HG02610 (cell line): ENCODE data around the gene STAU1.
"Not testable (repeated sequence)": the region's sequence is repeated elsewhere in the genome, so short reads cannot be mapped to it uniquely, and the experiment has no call there.

Experiments
- ATAC-seq: cut with Tn5 transposase; IDR thresholded peaks from one replicate; pipeline ENCODE4 v1.9.1; 2021; ENCODE audit warnings: mild to moderate bottlenecking, moderate library complexity; ENCODE audit not compliant: unreplicated experiment

Gene STAU1

DNA sequence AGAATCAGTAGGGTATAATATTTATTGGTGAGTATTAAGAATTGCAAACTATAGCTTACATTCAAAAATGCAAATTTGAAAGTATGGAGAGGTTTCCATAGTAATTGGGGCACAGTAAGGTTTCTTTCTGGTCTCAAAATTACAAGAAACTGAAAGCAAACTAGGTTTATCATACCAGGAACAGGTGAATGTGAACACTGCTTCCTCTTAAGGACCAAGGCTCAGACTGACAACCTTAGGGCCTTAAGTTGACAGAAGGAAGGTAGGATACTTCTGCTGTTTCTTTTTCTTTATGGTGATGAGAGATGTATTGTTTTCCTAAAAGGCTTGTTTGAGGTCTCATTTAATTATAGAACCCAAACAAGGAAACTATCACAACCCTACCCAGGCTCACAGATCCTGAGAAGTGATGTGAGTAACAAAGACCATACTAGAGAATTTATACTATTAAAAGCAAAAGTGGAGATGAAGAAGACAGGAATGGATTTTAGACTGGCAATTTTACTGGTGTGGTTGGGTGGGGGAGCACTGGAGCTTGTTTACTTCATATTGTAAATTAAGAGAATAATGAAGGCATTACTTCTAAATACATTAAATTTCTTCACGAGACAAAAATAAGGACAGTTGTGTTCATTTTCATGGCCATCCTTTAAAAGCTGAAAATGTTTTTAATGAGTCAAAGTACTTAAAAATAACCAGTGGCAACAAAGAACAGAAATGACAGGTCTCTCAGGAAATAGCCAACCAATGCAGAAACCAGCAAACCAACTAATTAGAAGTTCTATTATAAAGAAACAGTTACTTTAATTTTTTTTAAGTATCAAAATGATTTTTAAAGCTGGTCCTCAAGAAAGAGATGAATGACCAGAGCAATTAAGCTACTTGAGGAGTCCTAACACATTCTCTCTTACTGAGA is 21.3 kb downstream of the STAU1 start:
- ATAC-seq: peak; percentile 63

DNA sequence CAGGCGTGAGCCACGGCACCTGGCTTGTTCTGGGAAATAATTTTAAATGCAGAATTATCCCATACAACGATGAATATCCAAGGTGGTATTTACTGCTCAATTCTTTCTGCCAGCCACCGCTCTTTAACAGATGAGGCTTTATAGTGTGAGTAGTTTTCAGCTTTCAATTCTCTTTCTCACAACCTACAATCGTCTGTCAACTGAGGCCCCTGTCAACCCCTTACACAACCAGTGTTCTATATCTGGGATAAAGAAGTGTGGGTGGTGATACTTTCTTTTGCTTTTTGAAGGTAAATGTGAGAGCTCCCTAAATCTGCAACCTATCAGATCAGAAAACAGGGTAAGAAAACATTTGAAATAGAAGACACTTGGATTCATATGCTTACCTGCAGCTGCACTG is 22.5 kb downstream of the STAU1 start:
- ATAC-seq: no peak

DNA sequence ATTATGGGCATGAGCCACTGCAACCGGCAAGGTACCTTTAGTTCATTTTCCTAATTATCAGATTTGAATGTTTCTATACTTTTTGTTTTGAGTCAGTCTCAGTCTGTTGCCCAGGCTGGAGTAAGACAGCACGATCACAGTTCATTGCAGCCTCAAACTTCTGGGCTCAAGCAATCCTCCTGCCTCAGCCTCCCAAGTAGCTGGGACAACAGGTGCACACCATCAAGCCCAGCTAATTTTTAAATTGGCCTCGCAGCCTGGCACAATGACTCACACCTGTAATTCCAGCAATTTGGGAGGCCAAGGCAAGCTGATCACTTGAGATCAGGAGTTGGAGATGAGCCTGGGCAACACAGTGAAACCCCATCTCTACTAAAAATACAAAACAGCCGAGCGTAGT is 24.4 kb downstream of the STAU1 start:
- no peak for ATAC-seq

DNA sequence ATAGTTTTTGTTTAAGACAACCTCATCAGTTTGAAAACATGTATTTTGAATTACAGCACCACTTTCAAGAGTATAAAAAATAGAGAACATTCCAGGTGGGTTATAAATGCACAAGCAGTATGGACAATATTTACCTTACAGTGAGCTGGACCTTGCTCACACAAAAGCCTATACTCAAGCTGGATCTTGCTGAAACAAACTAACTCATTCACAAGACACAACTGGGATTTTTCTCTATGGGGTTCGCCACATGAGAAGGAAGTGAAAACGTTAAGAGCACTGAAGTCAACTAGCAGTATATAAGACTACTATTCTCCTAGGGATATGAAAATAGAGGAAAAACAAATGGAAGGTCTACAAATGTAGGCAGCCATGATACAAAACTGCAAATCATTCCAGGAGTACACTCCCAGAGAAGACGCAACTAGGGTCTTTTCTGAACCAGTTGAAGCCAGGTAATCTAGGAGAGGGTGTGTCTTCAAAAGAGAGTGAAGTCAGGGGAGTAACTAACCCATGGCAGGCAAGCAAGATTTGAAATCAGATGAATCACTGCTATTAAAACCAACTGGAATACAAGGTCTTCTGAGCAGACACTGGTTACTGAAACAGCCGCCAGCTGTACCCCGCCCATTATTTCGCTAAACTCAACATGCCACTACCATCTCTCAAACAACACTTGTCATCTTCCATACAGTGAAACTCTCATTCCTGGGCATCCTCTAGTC is 26.5 kb downstream of the STAU1 start:
- no peak for ATAC-seq

DNA sequence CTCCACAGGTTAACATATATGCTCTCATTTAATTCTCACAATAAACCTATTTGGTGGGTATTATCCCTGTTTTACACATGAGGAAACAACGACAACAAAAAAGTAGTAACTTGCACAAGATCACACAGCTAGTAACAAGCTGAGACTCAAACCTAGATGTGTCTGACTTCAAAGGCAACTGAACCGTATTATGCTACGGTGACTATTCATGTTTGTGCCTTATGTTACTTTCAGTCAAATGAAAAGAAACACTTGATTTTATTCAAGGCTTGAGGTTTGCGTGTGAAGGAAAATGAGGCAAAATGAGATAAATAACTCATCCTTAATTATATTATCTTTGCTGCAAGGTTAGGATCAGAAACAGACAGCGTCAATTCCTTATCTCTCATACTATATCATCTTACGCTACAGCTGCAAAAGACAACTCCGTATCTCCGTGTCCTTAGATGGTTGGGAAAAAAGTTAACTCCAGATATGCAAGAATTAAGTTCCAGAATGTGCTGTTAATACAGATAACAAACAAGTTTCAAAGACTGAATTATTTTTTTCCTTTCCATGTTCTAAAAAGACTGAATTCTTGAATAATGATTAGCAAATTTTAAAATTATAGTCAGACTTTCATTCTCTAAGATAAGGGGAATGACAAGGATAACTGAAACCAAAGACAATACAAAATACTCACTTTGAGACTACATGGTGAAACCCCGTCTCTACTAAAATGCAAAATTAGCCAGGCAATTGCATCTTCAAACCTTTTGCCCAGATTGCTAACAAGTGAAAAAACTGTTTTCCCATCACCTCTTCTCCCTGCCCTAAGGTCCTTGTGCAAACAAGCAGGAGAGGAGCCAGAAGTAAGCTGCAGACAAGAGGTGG is 27.8 kb downstream of the STAU1 start:
- ATAC-seq: no peak

DNA sequence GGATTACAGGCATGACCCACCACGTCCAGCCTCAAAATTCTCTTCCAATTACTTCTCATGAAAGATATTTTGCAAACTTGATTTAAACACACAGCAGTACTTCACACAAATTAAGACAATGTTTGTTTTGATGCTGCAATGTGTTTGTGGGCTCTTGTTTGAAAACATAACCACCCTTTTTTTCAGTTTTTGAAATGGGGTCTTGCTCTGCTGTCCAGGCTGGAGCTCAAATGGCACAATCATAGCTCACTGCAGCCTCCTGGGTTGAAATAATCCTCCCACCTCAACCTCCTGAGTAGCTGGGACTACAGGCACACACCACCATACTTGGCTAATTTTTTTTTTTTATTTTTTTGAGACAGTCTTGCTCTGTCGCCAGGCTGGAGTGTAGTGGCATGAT is 31.0 kb downstream of the STAU1 start:
- ATAC-seq: no peak

DNA sequence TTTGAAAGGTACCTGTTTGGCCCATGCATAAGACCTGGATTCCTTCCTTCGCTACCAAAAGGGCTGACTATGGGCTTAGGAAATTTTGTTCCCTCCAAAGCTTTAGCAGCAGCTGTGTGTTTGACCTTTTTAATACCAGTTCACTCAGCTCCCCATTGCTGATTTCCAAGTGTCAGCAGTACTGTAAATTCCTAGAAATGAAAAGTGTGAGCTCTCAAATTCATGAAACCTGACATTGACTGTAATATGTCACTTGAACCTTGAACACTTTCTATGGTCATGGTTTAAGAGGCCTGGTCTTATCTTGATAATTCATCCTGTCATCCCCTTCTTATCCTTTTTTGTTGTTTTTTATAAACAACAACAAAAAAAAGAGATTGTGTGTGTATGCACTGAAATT is 31.7 kb downstream of the STAU1 start:
- no peak for ATAC-seq

DNA sequence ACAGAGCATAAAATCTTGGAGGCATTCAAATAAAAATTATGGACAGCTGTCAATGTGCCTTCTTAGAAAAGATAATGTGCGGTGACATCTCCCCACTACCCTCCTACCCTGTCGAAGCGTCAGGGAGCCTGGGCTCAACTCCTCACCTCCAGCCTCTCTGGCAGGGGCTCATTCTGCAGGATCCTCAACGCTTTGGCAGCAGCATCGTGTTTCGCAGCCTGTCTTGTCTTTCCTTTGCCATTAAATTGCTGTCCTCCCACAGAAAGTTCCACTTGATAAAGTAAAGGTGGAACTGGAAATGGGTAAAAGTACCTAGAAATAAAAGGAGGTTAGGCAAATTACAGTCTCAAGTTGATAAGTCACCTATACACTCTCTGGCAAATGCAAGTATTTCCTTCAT is 36.7 kb downstream of the STAU1 start:
- no peak for ATAC-seq

DNA sequence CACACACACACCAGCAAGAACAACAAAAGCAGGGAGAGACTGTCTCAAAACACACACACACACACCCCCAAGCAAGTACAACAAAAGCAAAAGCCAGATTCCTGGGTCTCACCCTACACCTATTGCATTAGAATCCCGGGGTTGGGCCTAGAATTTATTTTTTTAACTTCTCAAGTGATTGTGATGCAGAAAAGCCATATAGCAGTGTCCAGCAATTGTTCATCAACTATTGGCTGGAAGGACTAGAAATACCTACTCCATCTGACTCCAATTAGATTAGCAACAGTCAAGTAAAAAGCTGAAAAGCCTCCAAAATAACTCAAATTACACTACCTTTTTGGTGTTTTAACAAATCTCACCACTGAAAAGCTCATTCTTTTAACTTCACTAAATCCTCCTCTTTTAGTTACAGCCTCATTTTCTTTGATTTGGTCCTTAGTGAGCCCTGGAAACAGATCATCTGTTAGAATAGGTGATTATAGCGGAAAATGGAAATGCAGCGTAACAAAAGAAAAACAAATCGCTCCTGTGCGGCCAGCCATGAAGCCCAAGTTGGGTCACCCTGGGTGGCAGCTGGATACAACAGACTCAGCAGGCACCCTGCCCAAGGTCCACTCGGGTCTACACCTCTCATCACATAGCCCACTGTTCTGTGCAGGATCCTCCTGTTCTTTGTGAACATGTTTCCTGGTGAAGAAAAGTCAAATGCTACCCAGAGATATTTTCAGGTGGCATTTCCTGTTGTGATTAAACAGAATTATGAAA is 38.7 kb downstream of the STAU1 start:
- no peak for ATAC-seq

DNA sequence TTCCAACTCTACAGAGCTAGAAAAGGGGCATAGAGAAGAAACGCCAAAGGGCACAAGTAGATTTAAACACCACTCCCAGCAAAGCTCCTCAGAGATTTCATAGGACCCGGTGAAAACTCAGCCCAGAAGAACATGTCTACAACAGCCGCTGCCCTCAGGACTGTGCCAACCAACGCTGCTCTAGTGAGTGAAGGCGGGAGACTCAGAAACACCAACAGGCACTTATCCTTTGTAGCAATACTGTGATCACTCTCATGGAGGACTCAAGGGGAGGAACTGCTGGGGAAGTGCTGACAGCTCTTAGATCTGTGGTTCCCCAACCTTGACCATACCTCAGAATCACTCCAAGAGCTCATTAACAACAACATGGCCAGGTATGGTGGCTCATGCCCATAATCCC is 39.5 kb downstream of the STAU1 start:
- no peak for ATAC-seq

DNA sequence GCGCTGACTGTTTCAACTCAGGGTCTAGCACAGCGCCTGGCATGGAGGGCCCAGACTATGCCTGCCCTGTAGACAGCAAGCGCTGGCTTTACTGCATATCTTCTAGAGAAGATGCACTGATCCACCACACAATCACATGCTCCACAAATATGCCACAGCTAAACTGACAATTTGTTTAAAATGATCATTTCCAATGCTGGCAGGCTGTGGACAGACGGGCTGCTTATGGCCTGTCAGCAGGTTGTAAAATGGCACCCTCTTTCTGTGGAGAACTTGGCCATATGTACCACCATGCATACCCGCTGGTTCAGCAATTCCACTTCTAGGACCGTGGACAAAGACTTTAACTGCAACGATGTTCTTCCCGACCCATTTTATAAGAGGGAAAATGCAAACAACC is 40.8 kb downstream of the STAU1 start:
- no peak for ATAC-seq

DNA sequence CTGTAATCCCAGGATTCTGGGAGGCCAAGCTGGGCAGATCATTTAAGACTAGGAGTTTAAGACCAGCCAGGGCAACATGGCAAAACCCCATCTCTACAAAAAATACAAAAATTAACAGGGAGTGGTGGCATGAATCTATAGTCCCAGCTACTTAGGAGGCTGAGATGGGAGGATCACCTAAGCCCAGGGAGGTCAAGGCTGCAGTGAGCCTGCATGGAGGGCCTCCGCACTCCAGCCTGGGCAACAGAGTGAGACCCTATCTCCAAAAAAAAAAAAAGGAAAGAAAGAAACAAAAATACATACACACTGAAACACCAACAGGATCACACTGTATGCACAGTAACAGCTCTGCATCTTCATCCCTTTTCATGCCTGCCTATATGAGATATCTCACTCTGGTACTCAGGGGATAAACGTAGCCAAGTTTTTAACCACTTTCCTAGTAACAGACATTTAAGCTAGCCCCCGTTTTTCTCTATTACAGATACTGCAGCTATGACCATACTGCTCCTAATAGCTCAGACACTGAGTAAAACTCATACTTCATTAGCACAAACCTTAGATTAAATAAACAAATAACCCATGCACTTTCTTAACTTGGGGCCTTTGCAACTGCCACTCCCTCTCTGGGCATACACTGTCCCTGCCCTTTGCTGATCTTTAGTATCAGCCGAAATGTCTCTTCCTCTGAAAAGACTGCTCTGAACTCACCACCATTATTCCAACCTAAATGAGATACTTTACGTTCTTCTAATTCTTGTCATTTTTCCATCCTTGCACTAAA is 41.5 kb downstream of the STAU1 start:
- ATAC-seq: no peak

DNA sequence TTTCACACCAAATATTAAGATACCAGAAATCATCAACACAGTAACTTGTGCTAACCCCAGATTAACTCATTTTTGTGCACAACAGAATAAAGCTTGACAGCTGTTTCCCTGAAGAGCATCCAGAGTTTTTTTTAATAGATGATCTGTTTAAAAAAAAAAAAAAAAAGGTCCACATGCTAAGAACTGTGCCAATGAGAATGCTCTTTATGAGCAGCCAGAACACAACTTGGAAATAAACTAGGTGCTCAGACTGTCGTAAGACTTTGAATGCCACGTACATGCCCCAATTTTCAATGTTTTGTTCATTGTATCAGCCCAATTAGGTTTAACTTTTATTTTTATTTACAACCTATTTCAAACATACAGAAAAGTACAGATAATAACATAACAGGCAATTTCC is 47.3 kb downstream of the STAU1 start:
- no peak for ATAC-seq

DNA sequence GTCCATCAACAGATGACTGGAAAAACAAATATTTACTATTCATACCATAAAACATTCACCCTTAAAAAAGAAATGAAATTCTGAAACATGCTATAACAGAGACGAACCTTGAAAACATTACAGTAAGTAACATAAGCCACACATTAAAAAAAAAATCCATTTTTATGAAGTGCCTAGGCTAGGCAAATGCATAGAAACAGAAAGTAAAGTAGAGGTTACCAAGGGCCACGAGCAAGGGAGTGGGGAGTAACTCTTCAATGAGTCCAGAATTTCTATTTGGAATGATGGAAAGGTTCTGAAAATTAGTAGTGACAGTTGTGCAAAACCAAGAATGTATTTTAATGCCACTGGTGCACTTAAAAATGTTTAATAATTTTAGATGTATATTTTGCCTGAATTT is 47.7 kb downstream of the STAU1 start:
- ATAC-seq: no peak

DNA sequence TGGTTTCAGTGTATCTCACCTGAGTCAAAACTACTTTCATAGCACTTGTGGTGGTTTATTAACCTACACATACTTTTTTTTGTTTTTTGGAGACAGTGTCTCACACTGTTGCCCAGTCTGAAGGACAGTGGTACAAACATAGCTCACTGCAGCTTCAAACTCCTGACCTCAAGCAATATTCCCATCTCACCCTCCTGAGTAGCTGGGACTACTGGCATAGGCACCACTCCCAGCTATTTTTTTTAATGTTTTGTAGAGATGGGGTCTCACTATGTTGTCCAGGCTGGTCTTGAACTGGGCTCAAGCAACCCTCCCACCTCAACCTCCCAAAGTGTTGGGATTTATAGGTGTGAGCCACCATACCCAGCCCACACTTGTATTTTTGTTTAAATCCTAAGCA is 49.7 kb downstream of the STAU1 start:
- no peak for ATAC-seq

DNA sequence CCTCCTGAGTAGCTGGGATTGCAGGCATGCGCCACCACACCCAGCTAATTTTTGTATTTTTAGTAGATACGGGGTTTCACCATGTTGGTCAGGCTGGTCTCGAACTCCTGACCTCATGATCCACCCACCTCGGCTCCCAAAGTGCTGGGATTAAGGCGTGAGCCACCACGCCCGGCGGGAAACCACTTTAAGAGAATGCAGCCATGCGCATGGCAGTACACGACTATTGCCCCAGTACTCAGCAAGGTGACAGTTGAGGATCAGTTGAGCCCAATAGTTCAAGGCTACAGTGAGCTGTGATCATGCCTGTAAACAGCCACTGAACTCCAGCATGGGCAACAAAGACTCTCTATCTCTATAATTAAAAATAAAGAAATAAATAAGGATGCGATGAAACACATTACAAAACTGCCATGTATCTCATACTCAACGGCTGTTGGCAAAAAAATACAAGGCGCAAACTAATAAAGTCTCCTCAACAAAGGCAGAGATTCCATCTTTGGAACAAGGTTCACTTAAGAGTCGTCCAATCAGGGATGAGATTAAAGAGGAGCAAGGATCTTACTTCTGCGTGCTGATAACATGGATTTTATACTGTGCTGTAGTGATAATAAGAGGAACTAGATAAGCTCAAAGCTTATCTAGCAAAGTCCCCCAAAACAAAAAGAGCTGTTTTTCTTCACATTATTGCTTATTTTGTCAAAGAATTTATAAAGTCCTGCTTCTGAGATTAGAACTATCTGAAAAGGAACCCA is 51.1 kb downstream of the STAU1 start:
- no peak for ATAC-seq

DNA sequence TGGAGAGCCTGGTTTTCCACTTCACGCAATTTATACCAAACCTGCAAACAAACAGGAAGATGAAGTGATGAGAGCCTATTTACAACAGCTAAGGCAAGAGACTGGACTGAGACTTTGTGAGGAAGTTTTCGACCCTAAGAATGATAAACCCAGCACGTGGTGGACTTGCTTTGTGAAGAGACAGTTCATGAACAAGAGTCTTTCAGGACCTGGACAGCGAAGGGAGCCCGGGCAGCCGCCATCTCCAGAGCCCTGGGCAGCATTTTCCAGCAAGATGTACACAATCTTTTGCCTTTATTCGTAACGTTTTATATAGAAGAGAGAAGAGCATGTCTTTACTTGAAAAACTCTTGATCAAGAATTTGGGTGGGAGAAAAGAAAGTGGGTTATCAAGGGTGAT is 53.3 kb downstream of the STAU1 start:
- not testable (repeated sequence) for ATAC-seq

DNA sequence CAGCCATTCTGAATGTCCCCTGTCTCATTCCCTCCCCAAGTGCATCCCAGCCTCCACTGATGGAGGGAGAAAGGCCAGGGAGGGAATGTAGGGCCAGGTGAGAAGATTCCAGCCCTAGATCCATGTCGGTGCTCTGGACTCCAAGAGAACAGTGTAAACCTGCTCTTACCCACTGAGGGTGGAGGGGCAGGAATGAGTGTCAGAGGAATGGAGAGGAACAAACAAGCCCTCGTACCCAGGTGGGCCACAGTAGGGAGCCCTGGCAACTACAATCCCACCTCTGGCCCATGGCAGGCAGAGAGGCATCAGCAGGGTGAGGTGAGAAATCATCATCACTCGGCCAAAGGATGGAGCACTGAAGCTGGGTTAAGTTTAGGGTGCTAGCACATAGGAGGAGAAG is 54.6 kb downstream of the STAU1 start:
- ATAC-seq: no peak

DNA sequence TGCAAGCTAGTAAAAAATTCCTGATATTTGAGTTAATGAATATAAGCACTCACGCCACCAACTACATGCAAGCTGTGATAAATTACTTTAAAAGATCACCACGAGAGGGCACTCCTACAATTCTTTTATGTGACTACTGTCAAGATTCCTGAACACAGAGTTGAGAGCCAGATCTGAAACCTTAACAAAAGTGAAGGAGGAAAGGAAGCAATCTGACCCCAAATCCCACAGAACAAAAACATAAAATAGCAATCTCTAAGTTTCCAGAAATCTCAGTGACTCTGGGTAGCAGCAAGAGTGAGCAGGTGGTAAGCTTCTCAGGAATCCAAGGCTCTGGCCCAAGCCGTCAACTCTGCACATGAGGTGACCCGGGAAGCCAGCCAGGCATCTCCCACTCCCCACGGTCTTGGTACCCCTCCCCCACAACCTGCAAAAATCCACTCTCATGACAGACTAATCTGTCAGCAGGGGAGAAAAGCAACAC is 55.1 kb downstream of the STAU1 start:
- no peak for ATAC-seq
